GM11168 (cell line): ENCODE data around the gene SLFN12.
"Not testable (repeated sequence)": the region's sequence is repeated elsewhere in the genome, so short reads cannot be mapped to it uniquely, and the experiment has no call there.

Experiments
- in situ Hi-C: fragments of 300-500 bp; cut with MboI; formaldehyde crosslinking; loops from one replicate; pipeline ENCODE4 v1.12.0; 2022; ENCODE audit warnings: low sequenced_read_pairs; ENCODE audit not compliant: unreplicated experiment

The SLFN12 gene

DNA sequence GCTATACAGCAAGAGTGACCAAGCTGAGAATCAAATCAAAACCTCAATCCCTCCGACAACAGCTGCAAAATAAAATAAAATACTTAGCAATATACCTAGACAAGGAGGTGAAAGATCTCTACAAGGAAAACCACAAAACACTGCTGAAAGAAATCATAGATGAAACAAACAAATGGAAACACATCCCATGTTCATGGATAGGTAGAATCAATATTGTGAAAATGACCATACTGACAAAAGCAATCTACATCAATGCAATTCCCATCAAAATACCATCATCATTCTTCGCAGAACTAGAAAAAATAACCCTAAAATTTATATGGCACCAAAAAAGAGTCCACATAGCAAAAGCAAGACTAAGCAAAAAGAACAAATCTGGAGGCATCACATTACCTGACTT, 17.6 kb downstream of the SLFN12 start:
- in situ Hi-C loops, result not testable (repeated sequence)

DNA sequence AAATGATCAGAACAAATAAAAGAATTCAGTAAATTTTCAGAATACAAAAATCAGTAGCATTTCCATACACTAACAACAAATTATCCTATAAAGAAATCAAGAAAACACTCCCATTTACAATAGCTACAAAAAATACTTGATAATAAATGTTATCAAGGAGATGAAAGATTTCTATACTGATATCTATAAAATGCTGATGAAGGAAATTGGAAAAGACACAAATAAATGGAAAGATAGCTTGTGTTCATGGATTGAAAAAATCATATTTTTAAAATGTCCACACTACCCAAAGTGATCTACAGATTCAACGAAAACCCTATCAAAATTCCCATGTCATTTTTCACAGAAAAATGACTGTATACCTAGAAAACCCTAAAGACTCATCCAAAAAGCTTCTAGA, 18.1 kb downstream of the SLFN12 start:
- in situ Hi-C loops, result no loop called here

DNA sequence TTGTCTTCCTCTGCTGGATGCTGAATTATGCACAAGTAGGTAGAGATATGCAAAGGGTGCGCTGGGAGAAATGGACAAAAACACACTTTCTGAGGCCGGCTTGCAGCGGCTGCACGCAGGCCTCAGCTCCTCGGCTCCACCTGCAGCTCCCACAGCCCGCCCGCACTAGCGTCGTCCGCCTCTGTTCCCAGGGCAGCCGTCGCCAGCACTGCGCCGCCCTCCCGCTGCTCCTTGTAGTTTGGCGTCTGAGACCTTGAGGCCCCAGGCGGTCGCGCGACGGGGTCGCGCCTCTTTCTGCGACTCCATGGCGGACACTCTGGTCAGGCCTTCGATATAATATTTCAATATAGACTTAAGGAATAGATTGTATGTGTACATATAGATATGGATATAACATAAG, 24.8 kb downstream of the SLFN12 start:
- in situ Hi-C loops, result no loop called here

DNA sequence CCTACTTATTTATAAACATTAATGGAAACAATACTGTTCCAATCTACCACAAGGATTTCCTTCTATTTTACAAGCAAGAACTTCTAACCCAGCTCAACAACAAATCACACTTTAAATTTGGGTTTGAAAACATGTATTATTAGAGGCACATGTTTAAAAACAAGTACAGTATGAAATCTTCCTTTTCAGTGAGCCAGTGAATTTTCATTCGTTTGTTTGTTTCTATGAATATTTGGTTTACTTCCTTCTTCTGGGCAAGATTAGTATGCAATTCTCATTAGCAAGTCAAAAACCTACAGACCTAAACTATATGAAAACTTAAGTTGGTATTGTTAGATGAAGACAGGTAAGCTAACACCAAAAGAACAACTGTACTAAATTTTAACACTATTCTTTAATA, 25.7 kb downstream of the SLFN12 start:
- in situ Hi-C loops, result no loop called here

DNA sequence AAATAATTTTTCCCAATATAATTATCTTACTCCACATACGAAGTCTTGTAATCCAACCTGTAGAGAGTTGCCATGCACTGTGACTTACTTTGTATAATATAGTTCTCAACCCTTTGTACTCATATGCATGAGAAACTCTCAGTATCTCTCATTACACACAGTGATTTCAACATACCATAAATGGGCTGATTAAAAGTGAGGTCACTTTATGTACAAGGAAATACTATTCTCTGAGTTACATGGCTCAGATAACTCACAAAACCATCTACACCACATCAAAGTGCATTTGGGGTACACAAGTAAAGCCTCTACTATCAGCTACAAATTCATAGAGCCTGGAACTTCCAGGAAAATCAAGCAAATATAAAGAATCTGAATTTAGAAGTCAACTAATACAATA, 27.9 kb downstream of the SLFN12 start:
- in situ Hi-C loops, result no loop called here

DNA sequence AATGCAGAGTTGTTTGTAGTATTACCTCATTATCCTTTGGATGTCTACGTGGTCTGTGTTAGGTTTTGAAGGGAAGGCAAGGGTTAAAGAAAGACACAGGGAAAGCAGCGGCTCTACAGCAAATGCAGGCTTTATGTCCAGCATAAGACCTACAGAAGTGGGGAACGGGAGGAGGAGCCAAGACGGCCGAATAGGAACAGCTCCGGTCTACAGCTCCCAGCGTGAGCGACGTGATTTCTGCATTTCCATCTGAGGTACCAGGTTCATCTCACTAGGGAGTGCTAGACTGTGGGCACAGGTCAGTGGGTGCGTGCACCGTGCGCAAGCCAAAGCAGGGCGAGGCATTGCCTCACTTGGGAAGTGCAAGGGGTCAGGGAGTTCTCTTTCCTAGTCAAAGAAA, 38.5 kb downstream of the SLFN12 start:
- in situ Hi-C loops, result not testable (repeated sequence)

DNA sequence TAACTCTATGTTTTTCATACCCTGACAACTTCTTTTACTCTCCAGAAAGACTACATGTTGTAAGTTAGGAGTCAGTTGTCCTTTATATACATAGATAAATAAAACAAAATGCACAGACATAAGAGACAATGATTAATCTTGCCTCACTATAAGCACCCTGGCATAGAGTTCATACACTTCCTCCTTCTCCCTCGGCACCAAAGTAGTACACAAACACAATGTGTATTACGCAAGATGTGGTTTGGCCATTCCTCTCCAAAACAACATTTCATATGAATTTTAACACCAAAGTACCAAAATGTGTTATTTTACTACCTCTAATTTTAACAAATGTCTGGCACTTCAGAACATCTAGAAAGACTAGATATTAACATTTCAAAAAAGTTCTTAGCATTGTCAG, 41.6 kb downstream of the SLFN12 start:
- in situ Hi-C loops, result no loop called here

DNA sequence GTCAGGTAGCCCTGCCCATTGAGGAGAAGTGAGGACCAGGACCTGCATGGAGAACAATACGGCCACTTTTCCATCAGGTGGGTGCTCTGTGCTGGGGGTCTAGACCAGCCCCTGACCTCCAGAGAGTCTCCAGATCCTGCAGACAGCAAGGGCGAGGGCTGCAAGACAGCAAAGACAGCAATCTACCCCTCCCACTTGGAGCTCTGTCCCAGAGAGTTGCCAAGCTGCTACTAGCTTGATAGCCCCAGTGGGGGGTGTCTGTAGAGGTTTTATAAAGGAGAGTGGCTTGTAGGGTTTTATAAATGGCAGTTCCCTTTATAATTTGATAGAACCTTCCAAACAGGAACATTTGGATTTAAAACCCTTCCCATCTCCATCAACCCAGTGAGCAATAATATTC, 42.1 kb downstream of the SLFN12 start:
- in situ Hi-C loops, result no loop called here

DNA sequence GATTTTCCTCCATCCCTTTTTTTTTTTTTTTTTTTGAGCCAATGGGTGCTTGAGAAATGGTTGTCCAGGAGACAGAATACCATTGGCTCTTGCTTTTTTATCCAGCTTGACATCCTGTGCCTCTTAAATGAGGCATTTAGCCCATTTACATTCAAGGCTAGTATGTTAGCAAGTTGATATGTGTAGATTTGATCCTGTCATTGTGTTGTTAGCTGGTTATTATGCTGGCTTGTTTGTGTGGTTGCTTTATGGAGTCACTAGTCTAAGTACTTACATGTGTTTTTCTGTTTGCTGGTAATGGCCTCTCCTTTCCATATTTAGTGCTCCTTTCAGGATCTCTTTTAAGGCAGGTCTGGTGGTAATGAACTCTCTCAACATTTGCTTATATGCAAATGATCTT, 44.8 kb downstream of the SLFN12 start:
- in situ Hi-C loops, result no loop called here

DNA sequence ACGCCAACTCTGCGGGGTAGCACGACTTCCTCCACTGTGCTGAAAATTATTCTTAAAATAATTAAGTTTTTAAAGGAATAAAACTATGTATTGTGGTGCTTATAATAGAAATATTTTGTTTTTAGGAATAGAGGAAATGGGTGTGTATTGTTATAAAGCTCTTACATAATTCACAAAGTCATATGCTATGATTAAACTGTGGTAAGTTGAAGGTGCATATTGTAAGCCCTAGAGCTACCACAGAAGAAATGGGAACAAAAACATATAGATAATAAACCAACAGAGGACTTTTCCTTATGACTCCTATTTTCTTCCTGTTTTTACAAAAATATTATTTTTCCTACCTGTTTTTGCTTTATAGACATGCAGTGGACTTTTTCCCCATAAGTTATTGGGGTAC, 54.6 kb downstream of the SLFN12 start:
- in situ Hi-C loops, result no loop called here

DNA sequence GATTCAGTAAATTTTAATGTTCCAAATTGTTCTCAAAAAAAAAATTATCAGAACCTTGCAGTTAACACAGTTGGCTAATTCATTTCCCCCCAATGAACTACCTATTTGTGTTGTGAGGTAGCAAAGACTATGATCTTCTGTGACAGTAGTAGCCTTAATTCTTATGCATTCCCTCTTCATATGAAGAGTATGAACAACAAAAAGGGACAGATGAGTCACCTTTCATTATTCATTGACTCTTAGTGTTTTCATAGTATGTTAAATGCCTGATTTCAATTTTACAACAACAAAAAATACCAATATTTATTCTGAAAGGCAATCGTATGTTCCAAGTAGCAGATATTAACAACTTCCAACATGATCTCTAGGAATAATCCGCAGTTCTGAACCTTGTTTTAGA, 55.2 kb downstream of the SLFN12 start:
- in situ Hi-C loops, result no loop called here

DNA sequence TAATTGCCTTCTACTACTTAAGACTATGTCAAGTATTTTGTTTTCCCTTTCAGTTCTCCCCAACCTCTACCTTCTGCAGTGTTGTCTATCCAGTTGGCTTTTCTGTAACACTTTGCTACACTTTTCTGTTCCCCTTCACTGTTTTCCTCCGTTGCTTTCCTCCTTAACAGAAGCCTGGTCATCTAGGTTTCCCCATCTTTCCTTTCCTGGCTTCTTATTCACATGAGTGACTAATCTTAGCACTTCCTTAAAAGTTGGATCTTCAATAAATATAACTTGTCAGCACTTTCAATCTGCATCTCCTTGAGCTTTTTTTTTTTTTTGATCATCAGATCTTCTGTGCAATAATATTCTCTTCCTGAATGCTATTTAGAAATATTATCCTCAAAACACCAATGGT, 56.1 kb downstream of the SLFN12 start:
- in situ Hi-C loops, result no loop called here

DNA sequence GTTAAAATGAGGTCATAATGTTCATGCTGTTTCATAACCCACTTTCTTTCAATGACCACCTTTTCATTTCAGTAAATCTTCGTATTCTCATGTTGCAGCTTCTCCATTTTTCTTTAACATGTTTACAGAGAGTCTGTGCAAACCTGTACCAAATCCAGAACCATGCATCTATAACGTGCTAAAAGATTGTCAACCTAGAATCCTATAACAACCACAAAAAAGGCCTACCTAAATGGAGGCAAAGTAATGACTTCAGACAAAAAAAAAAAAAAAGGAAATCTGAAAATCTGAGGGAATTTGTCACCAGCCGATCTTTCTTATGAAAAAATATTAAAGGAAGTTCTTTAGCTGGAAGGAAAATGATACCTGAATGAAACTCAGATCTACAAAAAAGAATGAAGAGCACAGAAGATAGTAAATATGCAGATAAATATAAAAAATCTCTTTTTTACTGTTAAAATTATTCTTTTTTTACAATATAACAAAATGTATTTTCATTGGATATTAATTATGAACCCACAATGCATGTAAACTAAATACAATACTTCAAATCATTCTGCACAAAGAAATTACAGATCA, 57.4 kb downstream of the SLFN12 start:
- in situ Hi-C loops, result no loop called here

DNA sequence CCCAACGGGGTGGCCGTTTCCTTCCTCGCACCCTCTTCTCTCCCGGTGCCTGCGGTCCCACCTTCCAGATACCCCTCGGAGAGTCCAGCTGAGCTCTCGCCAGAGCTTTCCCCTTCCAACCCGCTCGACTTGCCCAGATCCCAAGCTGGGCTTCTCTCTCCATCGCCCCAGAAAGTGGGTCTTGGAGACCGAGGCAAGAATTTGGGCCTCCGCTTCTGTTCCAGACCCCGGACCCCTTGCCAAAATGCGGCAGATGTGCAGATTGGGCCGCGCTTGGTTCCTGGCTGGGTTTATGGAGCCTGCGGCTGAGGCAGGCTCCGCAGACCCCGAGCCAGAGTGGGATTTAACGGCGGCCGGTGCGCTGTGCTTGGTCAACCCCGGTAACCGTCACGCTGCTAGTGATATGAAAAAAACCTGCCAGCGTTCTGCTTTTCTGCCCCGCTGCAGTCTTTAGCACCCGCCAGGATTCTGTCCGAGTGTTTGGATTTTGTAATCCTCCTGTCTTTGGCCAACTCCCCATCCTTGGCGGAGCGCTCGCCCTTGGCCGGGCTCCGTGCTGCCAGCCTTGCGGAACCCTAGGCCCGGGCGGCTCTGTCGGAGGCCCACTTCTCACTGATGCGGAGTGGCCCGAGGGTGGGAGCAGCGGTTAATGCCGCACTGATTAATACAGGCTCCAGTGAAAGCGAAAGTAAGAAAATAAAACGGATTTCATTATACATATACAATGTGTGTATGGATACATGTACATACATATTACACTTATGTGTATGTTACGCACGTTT, 58.1 kb downstream of the SLFN12 start:
- in situ Hi-C loops, result no loop called here

DNA sequence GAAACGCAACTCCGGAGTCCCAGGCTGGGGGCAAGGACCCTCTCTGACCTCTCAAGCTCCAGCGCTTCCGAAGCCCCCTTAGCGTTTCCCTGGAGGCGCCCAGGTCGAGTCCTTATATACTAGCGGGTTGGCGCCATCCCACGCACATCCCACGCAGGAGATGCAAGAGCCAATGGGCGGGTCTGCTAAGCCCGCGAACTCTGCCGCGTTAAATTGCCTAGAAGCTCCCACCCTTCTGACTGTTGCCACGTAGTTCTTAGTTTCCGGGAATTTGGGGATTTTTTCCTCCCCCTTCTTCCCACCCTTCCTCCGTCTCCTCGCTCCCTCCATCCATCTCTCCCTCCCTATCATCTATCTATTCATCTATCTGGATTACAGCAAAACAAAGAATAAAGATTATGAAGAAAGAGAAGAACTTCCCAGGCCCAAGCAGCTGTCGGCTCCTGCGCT, 58.7 kb downstream of the SLFN12 start, which contains the start of gene SLFN11:
Gene SLFN11, minus strand, starts transcription at position 88 of the 450 bp plus-strand sequence. CDS start 9,814 bp downstream, outside the sequence.
- in situ Hi-C loops, result no loop called here

DNA sequence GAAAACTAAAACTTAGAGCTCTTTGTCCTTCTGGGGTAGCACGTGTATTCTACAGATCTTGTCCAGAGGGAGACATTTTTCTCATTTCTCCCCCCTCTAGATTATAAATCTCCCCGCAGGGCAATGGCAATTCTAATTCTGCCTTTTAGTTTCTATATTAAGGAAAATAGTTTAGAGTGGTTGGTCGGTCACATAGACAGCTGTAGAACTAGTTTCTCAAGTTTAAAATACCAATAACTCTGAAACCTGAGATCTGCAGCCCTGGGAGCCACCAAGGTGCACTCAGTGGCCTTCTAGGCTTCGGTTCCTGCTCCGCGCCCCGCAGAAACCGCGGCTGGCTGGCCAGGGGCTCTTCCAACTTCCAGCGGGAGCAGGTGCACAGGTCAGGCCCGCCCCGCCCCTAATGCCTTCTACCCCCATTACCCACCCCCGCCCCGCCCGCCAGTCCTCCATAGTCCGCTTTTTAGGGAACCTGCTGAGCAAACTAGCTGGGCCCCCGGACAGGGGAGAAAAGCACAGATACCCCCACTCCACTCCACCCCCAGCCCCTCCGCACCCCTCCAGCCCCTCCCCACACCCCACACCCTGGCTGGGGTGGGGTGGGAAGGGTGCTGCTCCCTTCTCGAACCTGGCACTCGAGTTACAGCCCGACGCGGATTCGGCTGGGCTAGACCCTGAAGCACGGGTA, 59.3 kb downstream of the SLFN12 start:
- in situ Hi-C loops, result no loop called here

DNA sequence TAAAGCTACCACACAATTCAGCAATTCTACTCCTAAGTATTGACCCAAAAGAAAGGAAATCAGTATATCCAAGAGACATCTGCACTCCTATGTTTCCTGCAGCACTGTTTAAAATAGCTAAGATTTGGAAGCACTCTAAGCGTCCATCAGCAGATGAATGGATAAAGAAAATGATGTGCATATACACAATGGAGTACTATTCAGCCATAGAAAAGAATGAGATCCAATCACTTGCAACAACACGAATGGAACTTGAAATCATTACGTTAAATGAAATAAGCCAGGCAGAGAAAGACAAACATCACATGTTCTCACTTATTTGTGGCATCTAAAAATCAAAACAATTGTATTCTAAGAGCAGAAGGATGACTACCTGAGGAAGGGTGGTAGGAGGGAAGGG, 60.4 kb downstream of the SLFN12 start:
- in situ Hi-C loops, result no loop called here

DNA sequence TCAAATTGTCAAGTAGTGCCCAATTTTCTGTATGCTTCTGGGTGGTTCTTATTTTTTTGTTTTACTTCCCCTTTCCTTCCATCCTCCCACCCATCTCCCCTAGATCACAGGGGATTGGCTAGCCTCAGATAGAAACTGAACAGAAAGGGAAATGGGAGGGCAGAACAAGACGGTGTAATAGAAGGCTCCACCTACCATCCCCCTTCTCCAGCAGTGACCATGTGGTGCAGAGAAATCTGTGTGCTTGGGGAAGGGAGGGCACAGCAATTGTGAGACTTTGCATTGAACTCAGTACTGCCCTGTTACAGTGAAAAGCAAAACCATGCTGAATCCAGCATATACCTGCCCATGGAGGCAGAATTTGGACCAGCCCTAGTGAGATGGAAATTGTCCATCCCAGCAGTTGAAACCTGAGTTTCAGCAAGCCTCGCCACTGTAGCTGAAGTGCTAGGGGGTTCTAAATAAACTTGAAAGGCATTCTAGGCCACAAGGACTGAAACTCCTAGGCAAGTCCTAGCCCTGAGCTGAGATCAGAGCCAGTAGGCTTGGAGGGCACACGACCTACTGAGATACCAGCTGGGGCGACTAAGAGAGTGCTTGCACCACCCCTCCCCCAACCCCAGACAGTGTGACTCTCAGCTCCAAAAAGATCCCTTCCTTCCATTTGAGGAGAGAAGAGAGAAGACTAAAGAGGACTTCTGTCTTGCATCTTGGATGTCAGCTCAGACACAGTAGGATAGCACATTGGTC, 64.0 kb downstream of the SLFN12 start:
- in situ Hi-C loops, result no loop called here

DNA sequence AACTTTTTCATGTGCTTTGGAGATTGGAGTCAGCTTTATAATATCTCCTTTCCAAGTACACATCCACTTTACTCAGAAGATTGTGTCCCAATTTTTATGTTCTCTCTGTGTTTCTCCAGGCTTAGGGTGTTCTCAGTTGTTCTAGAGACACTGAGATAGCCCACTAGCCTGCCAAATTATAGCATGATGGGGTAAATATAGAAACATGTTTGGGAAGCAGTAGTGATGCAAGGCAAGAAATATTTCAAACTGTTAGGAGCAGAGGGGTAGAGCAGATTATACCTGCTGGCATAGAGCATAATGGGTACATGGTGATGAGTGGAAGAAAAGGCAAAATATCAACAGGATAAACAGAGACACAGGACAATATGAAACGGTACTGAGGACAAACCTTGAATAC, 71.3 kb downstream of the SLFN12 start:
- in situ Hi-C loops, result no loop called here
